BLaER1 (cell line): ENCODE measurements around the gene PSME1.

Experiments
- H3K27ac ChIP-seq: shearing (Covaris generic); formaldehyde crosslinking; 2 replicates; pipeline ENCODE4 v1.8.1; 2022
- H3K27me3 ChIP-seq: shearing (Covaris generic); formaldehyde crosslinking; 2 replicates; pipeline ENCODE4 v1.8.1; 2022
- H3K36me3 ChIP-seq: shearing (Covaris generic); formaldehyde crosslinking; 2 replicates; pipeline ENCODE4 v1.8.1; 2022
- H3K4me1 ChIP-seq: shearing (Covaris generic); formaldehyde crosslinking; 2 replicates; pipeline ENCODE4 v1.8.1; 2022
- H3K4me2 ChIP-seq: shearing (Covaris generic); formaldehyde crosslinking; 2 replicates; pipeline ENCODE4 v1.8.1; 2022
- H3K4me3 ChIP-seq: shearing (Covaris generic); formaldehyde crosslinking; 2 replicates; pipeline ENCODE4 v1.8.1; 2022
- H3K9ac ChIP-seq: shearing (Covaris generic); formaldehyde crosslinking; 2 replicates; pipeline ENCODE4 v1.8.1; 2022
- H3K9me3 ChIP-seq: shearing (Covaris generic); formaldehyde crosslinking; 2 replicates; pipeline ENCODE4 v1.8.1; 2022
- H4K20me1 ChIP-seq: shearing (Covaris generic); formaldehyde crosslinking; 2 replicates; pipeline ENCODE4 v1.8.1; 2022
- Cebpa-rat ChIP-seq: shearing (Covaris generic); IDR thresholded peaks from 2 replicates; pipeline ENCODE4 v1.8.1; 2022

The PSME1 gene

DNA sequence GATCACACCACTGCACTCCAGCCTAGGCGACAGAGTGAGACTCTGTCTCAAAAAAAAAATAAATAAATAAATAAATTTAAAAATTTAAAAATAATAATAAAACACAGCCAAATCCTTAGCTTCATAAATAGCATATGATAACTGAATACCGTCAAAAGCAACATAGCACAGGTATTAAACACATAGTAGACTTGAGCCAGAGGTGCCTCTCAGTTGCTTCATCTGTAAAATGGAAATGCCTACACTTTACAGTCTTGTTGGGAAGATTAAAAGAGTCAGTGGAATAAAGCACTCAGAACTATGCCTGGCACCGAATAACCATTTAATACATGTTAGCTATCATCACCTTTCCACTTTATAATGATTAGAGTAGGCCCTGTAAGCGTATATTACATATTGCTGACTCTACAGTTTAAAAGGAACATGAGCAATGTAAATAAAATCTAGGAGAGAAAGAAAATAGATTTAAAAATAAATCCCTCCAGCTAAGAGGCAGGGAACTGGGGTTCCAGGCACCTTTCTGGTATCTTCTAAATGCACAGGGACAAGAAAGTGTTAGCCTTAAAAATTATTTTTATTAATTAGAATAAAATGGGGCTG, 29.2 kb upstream of the PSME1 start:
- Histone ChIP-seq H3K27ac (no peak overlapping the region), H3K36me3 (peaks cover 37% of the 10 kb centered on the region), H4K20me1 (no peaks in the 10 kb centered on the region), H3K9ac (no peak overlapping the region), H3K4me1 (peaks cover 25% of the 10 kb centered on the region), H3K4me3 (no peak overlapping the region), H3K9me3 (peaks cover 29% of the 10 kb centered on the region), H3K27me3 (no peaks in the 10 kb centered on the region), H3K4me2 (no peak overlapping the region)
- TF ChIP-seq Cebpa-rat, result no peak

DNA sequence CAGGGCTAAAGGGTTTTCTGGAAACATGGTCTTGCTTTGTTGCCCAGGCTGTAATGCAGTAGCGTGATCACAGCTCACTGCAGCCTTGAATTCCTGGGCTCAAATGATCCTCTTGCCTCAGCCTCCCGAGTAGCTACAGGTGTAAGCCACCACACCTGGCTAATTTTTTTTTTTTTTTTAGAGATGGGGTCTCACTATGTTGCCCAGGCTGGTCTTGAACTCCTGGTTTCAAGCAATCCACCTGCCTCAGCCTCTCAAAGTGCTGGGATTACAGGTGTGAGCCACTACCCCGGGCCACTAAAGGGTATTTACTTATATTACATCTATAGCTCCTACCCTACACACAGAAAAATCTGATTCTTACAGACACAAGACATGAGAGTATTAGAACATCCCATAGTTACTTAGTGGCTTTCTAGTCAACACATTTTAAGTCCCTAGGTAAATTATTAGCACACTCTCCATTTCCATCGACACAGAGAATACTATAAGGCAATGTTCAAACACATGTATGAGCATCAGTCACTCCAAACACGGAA, 27.6 kb upstream of the PSME1 start:
- peaks cover 21% of the 10 kb centered on the region for H3K36me3 ChIP-seq
- H3K27ac ChIP-seq, result no peak overlapping the region
- H4K20me1 ChIP-seq, result no peaks in the 10 kb centered on the region
- peaks cover 26% of the 10 kb centered on the region for H3K4me1 ChIP-seq
- no peak for TF ChIP-seq Cebpa-rat
- peaks cover 19% of the 10 kb centered on the region for H3K9me3 ChIP-seq
- H3K4me2 ChIP-seq, result no peak overlapping the region
- no peaks in the 10 kb centered on the region for H3K27me3 ChIP-seq
- no peak overlapping the region for H3K4me3 ChIP-seq
- H3K9ac ChIP-seq, result no peak overlapping the region

DNA sequence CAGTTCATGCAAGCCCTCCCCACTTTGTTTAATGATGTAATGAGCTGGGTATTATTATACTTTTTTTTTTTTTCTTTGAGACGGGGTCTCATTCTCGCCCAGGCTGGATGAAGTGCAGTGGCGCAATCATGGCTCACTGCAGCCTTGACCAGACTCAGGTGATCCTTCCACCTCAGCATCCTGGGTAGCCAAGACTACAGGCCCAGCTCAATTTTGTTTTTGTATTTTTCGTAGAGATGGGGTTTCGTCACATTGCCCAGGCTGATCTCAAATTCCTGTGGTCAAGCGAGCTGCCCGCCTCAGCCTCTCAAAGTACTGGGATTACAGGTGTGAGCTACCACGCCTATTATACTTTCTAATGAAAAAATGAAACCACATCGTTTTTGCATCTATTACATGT, 25.9 kb upstream of the PSME1 start:
- Histone ChIP-seq H3K36me3 (peaks cover 4% of the 10 kb centered on the region; the same call in 1 of the 2 replicates), H3K27me3 (no peaks in the 10 kb centered on the region), H3K9ac (no peak overlapping the region), H3K4me2 (no peak overlapping the region), H3K27ac (no peak overlapping the region), H4K20me1 (no peaks in the 10 kb centered on the region), H3K4me3 (no peak overlapping the region), H3K4me1 (peaks cover 28% of the 10 kb centered on the region), H3K9me3 (peaks cover 2% of the 10 kb centered on the region; the same call in 1 of the 2 replicates)
- no peak for TF ChIP-seq Cebpa-rat

DNA sequence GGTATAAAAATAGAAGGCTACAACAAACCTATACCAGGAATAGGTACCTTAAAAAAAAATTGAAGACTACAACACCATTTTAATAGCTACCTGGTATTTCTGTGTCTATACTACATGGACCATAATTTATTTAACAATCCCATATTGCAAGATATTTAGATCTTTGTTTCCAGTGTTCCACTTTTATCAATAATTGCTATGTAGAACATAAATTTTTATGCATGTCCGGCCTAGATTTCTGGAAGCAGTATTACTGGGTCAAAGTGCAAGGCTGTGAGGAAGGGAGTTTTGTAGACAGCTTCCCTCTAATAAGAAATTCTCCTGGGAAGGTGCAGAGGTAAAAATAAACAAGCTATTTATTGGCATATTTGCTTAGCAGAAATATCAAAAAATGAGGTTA, 25.5 kb upstream of the PSME1 start:
- no peaks in the 10 kb centered on the region for H4K20me1 ChIP-seq
- no peak overlapping the region for H3K9ac ChIP-seq
- H3K9me3 ChIP-seq, result no peaks in the 10 kb centered on the region
- H3K36me3 ChIP-seq, result no peaks in the 10 kb centered on the region
- H3K4me2 ChIP-seq, result no peak overlapping the region
- no peak for TF ChIP-seq Cebpa-rat
- peaks cover 30% of the 10 kb centered on the region for H3K4me1 ChIP-seq
- no peak overlapping the region for H3K4me3 ChIP-seq
- H3K27me3 ChIP-seq, result no peaks in the 10 kb centered on the region
- H3K27ac ChIP-seq, result no peak overlapping the region

DNA sequence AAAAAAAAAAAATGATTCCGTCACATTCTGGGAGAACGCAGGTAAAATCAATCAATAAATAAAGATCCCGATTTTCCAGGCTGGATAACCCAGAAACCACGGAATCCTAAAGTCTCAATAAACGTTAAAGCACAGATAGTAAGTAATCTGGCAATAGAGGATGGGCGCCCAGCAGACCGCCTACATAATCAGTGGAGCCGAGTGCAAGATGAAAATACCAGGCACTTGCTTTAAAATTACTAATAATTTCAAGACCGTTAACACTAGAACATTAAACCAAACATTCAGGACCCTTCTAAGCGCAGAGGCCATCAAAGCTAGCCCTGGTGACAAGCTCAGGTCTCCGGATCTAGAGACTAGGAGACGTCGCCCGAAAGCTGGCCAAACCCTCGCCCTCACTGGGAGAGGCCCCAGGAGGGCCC, 22.6 kb upstream of the PSME1 start:
- peaks cover 42% of the 10 kb centered on the region for H3K4me1 ChIP-seq
- peak overlapping the region; percentile 100 for H3K4me2 ChIP-seq
- H3K9ac ChIP-seq, result peak overlapping the region; percentile 87
- TF ChIP-seq Cebpa-rat, result no peak
- H3K27ac ChIP-seq, result peak overlapping the region; percentile 95
- H4K20me1 ChIP-seq, result no peaks in the 10 kb centered on the region
- H3K4me3 ChIP-seq, result peak overlapping the region; percentile 75
- no peaks in the 10 kb centered on the region for H3K27me3 ChIP-seq
- H3K9me3 ChIP-seq, result no peaks in the 10 kb centered on the region
- peaks cover 23% of the 10 kb centered on the region for H3K36me3 ChIP-seq

DNA sequence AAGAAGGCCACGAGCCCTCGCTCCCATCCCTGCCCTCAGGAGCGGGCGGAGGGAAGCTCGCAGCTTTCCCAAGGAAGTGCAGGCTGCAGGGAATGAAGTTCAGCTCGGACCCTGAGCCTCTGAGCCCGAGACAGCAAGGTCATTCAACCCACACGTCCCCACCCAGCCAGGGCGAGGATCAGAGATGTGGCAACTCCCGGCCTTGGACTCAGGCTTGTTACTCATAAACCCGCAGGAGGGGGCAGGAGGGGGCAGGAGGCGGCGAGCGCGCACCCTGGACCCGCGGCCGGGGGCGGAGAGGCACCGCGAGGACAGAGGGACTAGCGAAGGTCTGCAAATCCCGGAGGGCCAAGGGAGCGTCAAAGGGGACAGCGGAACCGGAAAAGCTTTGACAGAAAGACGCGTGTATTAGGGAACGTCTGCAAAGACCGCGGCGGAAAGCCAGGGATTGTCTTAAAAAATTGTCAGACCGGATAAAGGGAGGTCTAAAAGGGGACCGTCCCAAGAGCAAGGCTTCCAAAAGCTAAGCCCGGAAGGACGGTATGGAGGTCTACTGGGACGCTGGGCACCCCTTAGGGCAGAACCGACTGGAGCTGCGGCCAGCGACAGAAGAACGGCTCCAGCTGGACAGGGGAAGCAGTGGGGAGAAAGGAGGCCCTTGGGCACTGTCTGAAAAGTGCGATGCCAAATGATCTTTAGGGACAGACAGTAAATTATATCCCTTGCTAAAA, 22.0 kb upstream of the PSME1 start:
- H3K4me1 ChIP-seq, result peaks cover 36% of the 10 kb centered on the region
- H3K9ac ChIP-seq, result peak overlapping the region; percentile 87
- H3K4me2 ChIP-seq, result peak overlapping the region; percentile 100
- peak overlapping the region; percentile 75 for H3K4me3 ChIP-seq
- H3K9me3 ChIP-seq, result no peaks in the 10 kb centered on the region
- peaks cover 29% of the 10 kb centered on the region for H3K36me3 ChIP-seq
- H3K27me3 ChIP-seq, result no peaks in the 10 kb centered on the region
- H3K27ac ChIP-seq, result peak overlapping the region; percentile 95
- no peaks in the 10 kb centered on the region for H4K20me1 ChIP-seq
- TF ChIP-seq Cebpa-rat, result 0 out of 2 replicates have a peak, but pooled peaks have one; percentile 22

DNA sequence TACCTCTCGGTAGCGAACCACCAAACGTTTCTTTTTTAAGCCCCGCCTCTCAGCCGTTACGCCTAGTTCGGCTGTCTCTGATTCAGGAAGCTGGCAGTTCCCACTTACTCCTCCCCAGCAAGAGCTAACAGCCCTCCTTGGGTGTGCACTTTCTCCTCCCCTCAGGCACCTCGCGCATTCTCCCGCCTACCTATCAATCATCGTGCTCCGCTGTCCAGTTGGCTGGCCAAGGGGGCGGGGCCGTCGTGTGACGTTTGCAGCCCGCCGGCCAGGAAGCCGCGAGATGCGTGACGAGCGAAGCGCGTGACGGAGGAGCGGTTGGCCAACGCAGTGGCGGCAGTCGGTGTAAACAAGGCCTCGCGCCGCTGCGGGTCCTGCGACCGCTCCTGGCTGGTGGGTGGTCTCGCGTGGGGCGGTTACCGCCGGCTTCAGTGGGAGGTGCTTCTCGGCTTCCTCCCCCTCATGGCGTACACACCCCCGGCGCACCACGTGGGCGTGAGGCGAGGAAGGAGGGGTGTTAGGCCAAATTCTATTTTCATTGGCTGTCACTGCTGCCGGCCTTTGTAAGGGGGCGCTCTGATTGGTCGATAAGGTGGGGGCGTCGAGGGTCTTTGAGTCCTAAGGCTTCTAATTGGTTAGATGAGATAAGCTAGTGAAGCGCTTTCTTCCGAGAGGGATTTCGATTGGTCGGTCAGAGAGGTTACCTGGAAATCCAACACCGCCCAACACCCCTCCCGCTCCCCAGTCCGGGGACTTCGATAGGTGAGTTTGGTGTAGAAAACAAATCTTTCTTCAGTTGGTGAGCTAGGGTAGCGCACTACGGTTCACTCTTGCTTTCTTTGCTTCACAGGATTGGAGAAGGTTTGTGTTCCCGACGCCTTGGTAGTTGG, 21.2 kb upstream of the PSME1 start, which contains the start of the genes DCAF11 and NRL:
TSS of gene DCAF11 (plus strand) at position 246 of the 890 bp plus-strand sequence. CDS start 818 bp downstream, outside the sequence.
TSS of gene NRL (minus strand) at position 418 of the 890 bp plus-strand sequence. CDS start 32,101 bp downstream, outside the sequence.
- Histone ChIP-seq H3K4me2 (peak within 1 kb of the TSS; percentile 100), H3K9me3 (no peaks in the 10 kb centered on the region), H3K27ac (peak within 1 kb of the TSS; percentile 95), H4K20me1 (no peaks in the 10 kb centered on the region), H3K4me1 (peaks cover 32% of the 10 kb centered on the region), H3K27me3 (no peaks in the 10 kb centered on the region), H3K36me3 (peaks cover 37% of the 10 kb centered on the region), H3K9ac (peak within 1 kb of the TSS; percentile 87), H3K4me3 (peak within 1 kb of the TSS; percentile 75)
- TF ChIP-seq Cebpa-rat, result no peak

DNA sequence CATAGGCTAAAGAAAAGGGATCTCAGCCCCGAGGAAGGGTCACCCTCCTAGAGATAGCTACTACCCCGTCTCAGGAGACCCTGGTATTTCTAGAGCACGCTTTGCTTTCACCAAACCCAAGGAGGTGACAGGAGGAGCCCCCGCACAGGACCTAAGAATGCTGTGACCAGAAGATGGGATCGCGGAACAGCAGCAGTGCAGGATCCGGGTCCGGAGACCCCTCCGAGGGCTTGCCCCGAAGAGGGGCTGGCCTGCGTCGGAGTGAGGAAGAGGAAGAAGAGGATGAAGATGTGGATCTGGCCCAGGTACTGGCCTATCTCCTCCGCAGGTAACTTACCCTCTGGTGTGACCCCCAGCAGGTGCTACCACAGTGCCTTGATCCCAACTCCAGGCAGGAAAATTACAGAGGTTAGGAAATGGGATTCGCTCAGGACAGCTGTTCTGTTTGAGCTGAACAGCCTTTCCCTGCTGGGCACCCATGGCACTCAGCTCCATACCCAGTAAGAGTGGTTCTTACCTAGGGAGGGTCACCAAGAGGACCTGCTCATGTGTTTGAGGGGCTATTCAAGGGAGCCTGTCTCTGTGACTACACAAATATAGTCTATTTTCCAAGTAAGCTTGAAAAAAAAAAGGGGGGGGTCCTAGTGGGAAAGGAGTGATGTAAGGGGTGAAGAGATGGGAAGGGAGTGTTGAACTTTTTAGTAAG, 20.4 kb upstream of the PSME1 start:
- Histone ChIP-seq H3K27me3 (no peaks in the 10 kb centered on the region), H3K9ac (peak overlapping the region; percentile 87), H4K20me1 (no peaks in the 10 kb centered on the region), H3K36me3 (peaks cover 45% of the 10 kb centered on the region), H3K4me2 (peak overlapping the region; percentile 93), H3K27ac (peak overlapping the region; percentile 48; the same call in 1 of the 2 replicates), H3K4me3 (peak overlapping the region; percentile 75), H3K4me1 (peaks cover 25% of the 10 kb centered on the region), H3K9me3 (no peaks in the 10 kb centered on the region)
- TF ChIP-seq Cebpa-rat, result no peak
